IPS DF 6.9 (cell line): ENCODE data around the gene CD164L2.
"Not testable (repeated sequence)": the region's sequence is repeated elsewhere in the genome, so short reads cannot be mapped to it uniquely, and the experiment has no call there.

Experiments used
- DNase-seq: peaks from one replicate; pipeline ENCODE4 v3.0.0-alpha.2; 2013; ENCODE audit warnings: low read depth, low spot score
- H3K27ac ChIP-seq: one replicate; pipeline ENCODE4 v1.5.1; 2013; ENCODE audit warnings: low read length, control low read depth
- H3K27me3 ChIP-seq: 2 replicates; pipeline ENCODE4 v1.6.1; 2013; ENCODE audit warnings: mild to moderate bottlenecking, low read length; ENCODE audit not compliant: control insufficient read depth, insufficient read depth
- H3K36me3 ChIP-seq: 2 replicates; pipeline ENCODE4 v1.6.1; 2013; ENCODE audit warnings: low read length; ENCODE audit not compliant: control insufficient read depth, insufficient read depth
- H3K4me1 ChIP-seq: 2 replicates; pipeline ENCODE4 v1.6.1; 2013; ENCODE audit warnings: low read length; ENCODE audit not compliant: control insufficient read depth, insufficient read depth
- H3K4me3 ChIP-seq: 2 replicates; pipeline ENCODE4 v1.5.1; 2013; ENCODE audit warnings: mild to moderate bottlenecking, low read length
- H3K9me3 ChIP-seq: 2 replicates; pipeline ENCODE4 v1.6.1; 2013; ENCODE audit warnings: low read length, inconsistent platforms; ENCODE audit not compliant: control insufficient read depth, insufficient read depth
- WGBS: extraction: QIAGEN DNeasy Blood & Tissue Kit; methylation state at CpG from one replicate; pipeline ENCODE4 v1.1.7; 2013; ENCODE audit warnings: mixed read lengths, missing lambda C conversion rate; ENCODE audit not compliant: insufficient read length, insufficient coverage; 5-methylcytosine and 5-hydroxymethylcytosine counted together

Gene CD164L2

DNA sequence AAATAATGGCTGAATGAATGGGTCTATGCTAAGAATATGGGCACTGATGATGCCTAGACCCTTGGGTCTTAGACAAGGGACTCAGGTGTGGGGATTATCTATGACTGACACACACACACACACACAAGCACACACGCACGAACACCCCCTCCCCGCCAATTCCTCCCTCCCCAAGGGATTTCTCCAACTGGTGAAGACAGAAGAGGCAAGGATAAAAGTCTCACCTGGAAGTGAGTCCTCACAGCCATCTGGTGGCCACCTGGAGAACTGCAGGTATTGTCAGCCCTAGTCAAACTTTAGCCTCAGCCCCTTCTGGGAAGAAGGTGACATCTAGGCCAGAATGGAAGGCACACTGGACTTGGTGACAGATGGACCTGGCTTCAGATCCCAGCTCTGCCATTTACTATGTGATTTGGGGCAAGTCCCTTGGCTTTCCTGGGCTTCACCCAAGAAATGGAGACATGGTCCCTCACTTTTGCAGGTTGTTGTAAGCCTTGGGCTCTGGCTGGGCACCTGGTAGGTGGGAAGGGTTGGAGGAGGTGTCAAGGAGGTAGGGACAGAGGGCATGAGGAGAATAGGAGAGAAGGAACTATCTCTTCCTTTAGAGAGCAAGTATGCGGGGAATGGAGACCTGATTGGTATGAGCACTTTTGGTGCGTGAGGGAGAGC lies 5.3 kb upstream of the CD164L2 start:
- no peak overlapping the region for H3K4me3 ChIP-seq
- H3K36me3 ChIP-seq, result no peaks in the 10 kb centered on the region
- no peak overlapping the region for H3K27ac ChIP-seq
- H3K27me3 ChIP-seq, result no peaks in the 10 kb centered on the region
- no CpG with 5 or more reads among the region's 5 CpGs for WGBS
- peaks cover 5% of the 10 kb centered on the region for H3K4me1 ChIP-seq
- no peaks in the 10 kb centered on the region for H3K9me3 ChIP-seq
- DNase-seq, result peak; percentile 71

DNA sequence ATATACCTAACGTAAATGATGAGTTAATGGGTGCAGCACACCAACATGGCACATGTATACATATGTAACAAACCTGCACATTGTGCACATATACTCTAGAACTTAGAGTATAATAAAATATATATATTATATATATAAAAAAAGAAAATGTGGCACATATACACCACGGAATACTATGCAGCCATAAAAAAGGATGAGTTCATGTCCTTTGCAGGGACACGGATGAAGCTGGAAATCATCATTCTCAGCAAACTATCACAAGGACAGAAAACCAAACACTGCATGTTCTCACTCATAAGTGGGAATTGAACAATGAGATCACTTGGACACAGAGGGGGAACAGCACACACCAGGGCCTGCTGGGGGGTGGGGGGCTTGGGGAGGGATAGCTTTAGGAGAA lies 1.7 kb upstream of the CD164L2 start:
- H3K36me3 ChIP-seq, H3K27ac ChIP-seq, H3K4me1 ChIP-seq, DNase-seq, H3K27me3 ChIP-seq, H3K9me3 ChIP-seq, H3K4me3 ChIP-seq: not testable (repeated sequence)
- no CpG with 5 or more reads among the region's 3 CpGs for WGBS

DNA sequence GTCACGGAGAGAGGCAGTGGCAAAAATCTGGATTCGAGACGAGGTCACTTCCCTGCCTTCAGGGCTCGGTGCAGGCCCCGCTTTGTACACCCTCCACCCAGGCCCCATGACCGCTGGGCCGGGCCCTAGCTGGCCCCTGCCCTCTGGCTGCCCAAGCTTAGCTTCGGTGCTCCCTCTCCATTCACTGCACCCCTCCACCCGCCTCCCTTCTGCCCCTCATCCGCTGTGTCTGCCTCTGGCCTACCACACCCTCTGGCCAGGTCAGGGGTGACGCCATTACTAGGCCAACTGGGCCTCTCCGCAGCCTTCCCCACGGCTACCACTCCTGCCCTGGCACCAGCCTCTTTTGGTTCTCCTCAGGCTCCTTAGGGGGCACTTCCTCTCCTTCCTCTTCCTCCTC lies 528 bp upstream of the CD164L2 start:
- Histone ChIP-seq H3K9me3 (no peaks in the 10 kb centered on the region), H3K27ac (no peak overlapping the region), H3K4me1 (peaks cover 3% of the 10 kb centered on the region; the same call in 1 of the 2 replicates), H3K27me3 (no peaks in the 10 kb centered on the region), H3K4me3 (no peak overlapping the region), H3K36me3 (no peaks in the 10 kb centered on the region)
- no peak for DNase-seq
- no CpG with 5 or more reads among the region's 13 CpGs for WGBS

DNA sequence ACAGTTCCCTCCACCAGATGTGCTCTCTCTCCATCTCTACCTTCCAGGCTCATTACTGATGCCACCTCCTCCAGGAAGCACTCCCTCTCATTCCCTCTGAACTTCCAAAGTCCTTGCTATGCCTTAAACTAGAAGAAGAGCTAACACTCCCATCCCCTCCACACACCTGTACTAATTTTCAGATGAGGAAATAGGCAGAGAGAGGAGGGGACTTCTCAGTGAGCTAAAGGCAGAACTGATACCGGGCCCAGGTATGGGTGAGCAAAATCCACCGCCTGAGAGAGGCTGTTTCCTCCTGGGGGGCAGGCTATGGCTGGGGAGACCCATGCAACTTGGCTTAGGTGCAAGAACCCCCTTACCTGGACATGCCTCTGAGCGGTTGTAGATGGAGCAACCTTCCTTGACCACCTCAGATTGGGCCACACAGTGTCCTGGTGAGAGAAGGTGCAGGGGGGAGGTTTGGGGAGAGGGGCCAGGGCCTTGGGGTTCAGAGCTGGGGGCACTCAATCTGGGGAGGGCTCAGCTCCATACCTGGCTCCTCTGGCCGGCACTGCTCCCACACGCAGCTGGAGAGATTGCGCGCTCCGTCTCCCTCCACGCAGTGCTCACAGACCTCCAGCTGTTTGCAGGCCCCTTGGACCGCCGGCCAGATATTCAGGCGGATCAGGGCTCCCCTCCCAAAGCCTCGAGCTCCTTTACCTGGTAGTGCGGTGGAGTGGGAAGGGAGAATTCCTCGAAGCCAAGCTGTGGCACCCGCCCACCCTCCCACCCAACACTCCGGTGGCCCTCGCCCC lies 967 bp downstream of the CD164L2 start:
- no peaks in the 10 kb centered on the region for H3K27me3 ChIP-seq
- H3K27ac ChIP-seq, result no peak overlapping the region
- H3K36me3 ChIP-seq, result no peaks in the 10 kb centered on the region
- peaks cover 3% of the 10 kb centered on the region; the same call in 1 of the 2 replicates for H3K4me1 ChIP-seq
- no peaks in the 10 kb centered on the region for H3K9me3 ChIP-seq
- no peak overlapping the region; the same call in 1 of the 2 replicates for H3K4me3 ChIP-seq
- no CpG with 5 or more reads among the region's 18 CpGs for WGBS
- no peak for DNase-seq

DNA sequence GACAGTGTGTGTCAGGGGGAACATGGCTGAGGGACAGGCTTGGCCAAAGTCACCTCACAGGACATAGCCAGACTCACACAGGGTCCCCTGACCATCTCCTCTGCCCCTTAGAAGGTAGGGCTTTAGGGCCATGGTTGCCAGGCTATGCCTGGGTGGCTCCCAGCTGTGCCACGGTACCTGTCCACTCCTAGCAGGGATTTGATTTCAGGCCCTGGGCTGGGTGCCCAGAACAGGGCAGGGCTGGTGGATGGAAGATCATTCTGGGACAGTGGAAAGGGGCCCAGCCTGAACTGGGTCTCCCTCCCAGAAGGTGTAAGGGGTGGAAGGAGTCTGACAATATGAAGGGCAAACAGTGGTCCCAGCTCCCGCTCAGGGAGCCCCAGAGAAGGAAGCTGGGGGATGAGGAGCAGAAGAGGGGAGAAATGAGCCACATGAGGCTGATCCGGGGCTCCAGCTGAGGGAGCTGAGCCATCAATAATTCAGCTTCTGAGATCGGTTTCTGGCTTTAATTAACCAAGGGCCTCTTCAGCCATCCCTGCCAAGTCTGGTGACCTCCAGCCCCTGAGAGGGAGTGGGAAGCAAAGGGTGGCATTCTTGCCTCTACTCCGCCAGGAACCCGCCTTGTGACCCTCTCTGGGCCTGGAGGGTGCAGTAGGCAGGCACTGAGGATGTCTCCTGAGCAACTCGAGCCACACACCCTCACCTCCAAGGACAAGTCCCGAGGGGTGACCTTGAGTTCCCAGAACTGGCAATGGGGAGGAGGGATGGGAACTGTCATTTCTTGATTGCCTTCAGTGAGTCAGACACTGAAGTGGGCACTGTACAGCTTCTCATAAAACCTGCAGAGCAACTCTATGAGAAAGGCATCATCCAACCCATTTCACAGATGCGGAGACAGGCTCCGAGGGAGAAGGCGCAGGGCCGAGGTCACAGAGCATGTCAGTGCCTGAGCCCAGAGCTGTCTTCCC lies 2.1 kb downstream of the CD164L2 start:
- no peak for DNase-seq
- no peaks in the 10 kb centered on the region for H3K9me3 ChIP-seq
- no peaks in the 10 kb centered on the region for H3K27me3 ChIP-seq
- peaks cover 3% of the 10 kb centered on the region; the same call in 1 of the 2 replicates for H3K4me1 ChIP-seq
- H3K36me3 ChIP-seq, result no peaks in the 10 kb centered on the region
- no CpG with 5 or more reads among the region's 12 CpGs for WGBS
- H3K27ac ChIP-seq, result no peak overlapping the region
- no peak overlapping the region for H3K4me3 ChIP-seq

DNA sequence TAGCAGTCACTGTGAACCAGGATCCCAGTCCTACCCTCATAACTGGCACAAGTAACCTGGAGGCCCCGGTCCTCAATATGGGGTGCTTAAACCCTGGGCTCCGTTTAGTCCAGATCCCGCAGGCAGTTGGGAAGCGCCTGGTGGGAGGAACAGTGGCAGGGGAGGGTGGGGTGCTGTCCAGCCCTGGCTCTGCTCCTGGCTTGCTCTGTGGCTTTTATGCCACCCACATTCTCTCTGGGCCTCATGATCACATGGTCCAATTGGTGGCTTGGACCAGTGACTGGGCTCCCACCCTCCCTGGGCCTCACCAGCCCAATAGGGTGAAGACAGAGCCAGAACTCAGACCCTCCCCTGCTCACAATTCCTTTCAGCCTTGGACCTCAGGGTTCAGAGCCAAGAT lies 2.9 kb downstream of the CD164L2 start:
- WGBS, result no CpG with 5 or more reads among the region's 4 CpGs
- H3K9me3 ChIP-seq, result no peaks in the 10 kb centered on the region
- no peak for DNase-seq
- H3K4me3 ChIP-seq, result no peak overlapping the region
- H3K36me3 ChIP-seq, result no peaks in the 10 kb centered on the region
- H3K4me1 ChIP-seq, result peaks cover 3% of the 10 kb centered on the region; the same call in 1 of the 2 replicates
- H3K27ac ChIP-seq, result no peak overlapping the region
- no peaks in the 10 kb centered on the region for H3K27me3 ChIP-seq

DNA sequence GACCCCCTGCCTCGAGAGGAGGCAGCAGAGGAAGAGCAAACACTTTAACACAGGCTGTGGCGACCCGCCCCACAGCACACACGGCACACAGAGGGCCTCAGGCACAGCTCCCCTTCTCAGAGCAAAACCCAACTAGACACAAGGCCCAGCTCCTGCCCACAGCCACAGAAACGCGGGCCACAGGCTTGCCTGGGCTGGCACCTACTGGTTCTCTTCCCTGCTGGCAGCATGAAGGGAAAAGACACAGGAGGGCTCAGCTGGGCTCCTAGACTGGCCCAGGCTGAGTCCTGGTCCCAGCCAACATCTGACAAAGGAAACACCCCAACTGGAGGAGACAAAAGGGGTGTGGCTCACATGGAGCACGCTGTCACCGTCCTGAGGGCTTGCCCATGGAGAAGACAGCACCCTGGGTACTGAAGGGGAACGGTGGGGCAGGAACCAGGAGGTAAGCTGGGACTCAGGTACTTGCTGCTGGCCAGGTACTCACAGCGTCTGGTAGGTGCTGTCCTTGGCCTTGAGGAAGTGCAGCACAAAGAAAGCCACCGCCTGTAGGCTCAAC lies 3.5 kb downstream of the CD164L2 start:
- Histone ChIP-seq H3K36me3 (no peaks in the 10 kb centered on the region), H3K9me3 (no peaks in the 10 kb centered on the region), H3K4me1 (peaks cover 3% of the 10 kb centered on the region; the same call in 1 of the 2 replicates), H3K4me3 (no peak overlapping the region), H3K27me3 (no peaks in the 10 kb centered on the region), H3K27ac (no peak overlapping the region)
- no CpG with 5 or more reads among the region's 11 CpGs for WGBS
- no peak for DNase-seq

DNA sequence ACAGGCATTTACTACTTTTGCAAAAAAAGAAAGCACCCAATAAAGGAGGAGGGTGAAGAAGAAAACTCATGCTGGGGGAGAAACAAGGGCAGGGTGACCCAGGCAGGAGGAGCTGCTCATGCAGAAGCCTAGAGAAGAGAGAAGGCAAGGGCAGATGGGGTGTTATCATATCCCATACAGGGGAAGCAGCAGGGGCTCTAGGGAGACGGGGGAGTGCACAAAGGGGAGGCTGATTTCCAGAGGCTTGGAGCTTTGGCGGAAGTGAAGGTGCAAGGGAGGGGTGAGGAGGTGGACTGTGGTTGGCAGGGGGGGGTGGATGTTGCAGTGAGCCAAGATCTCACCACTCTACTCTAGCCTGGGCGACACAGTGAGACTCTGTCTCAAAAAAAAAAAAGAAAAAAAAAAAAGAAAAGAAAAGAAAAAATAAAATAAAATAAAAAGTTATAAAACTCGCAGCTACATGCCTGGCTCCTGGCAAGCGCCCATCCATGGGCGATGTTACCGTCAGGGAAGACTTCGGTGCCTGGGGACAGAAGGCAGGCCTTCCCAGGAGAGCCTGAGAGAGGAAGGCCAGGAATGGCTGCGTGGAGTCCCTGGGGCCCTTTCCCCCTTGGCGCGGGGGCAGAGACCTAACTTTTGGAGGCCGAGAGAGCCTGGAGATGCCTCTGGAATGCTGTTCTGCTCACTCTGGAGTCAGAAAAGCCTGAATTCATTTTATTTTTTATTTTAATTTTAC lies 5.2 kb downstream of the CD164L2 start:
- Histone ChIP-seq H3K4me1 (peaks cover 3% of the 10 kb centered on the region; the same call in 1 of the 2 replicates), H3K27me3 (no peaks in the 10 kb centered on the region), H3K27ac (no peak overlapping the region), H3K36me3 (no peaks in the 10 kb centered on the region), H3K9me3 (no peaks in the 10 kb centered on the region), H3K4me3 (no peak overlapping the region)
- no peak for DNase-seq
- no CpG with 5 or more reads among the region's 12 CpGs for WGBS

DNA sequence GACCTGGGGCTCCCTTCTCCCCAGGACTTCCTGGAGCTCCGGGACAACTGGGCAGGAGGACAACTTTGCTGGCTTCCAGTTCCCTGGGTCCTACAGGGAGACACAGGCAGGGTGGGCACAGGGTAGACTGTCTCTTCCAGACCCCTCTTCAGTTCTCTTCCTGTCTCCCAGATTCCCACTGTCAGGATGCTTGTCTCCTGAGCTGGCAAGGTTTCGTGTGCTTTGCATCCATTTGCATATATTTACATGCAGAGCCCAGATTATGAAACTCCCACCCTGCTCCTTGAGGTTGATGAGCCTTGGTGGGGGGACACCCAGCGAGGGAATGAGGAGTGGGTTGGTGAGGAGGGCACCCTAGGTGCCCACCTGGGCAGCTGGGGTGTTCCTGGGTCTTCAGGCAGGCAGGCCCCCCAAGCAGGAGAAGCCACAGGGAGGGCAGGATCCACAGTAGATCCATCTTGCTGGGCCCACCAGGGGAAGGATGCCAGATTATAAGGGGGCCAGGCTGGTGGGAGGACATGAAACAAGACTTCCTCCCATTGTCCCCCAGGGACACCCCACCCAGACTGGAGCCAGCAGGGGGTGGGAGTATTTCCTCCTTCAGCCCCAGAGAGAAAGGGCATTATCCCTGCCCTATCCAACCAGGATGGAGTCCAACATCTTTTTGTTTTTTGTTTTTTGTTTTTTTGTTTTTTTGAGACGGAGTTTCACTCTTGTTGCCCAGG lies 8.6 kb downstream of the CD164L2 start, which contains the start of gene FCN3:
Gene FCN3, minus strand, starts transcription at position 463 of the 725 bp plus-strand sequence. Its CDS starts 6 bp downstream, at position 457.
- H3K27me3 ChIP-seq, result no peaks in the 10 kb centered on the region
- no peaks in the 10 kb centered on the region for H3K36me3 ChIP-seq
- no peak for DNase-seq
- no CpG with 5 or more reads among the region's 4 CpGs for WGBS
- H3K4me1 ChIP-seq, result no peaks in the 10 kb centered on the region; the same call in 1 of the 2 replicates
- H3K27ac ChIP-seq, result no peak within 1 kb of the TSS
- H3K9me3 ChIP-seq, result no peaks in the 10 kb centered on the region
- no peak within 1 kb of the TSS for H3K4me3 ChIP-seq
